ENCODE data around the gene TTL.
"Not testable (repeated sequence)": the region's sequence is repeated elsewhere in the genome, so short reads cannot be mapped to it uniquely, and the experiment has no call there.

TTL gene

DNA sequence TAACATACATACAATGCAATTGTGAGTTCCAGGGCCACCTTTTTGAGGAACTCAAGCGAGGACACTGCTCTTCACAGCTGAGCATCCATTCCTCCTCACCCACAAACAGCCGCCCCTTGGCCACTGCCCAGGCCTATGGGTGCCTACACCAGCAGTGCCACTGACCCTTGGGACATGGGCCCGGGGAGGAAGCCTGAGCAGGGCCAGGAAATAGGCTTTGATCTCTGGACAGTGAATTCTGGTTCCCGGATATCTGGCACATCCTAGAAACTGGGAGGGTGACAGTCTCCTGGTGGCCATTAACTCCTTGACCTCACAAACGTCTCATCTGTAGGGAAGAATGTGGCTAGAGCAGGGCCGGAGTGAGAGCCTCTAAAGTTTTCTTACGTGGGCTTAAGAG lies 5.5 kb upstream of the TTL start:
- no peak for DNase-seq

DNA sequence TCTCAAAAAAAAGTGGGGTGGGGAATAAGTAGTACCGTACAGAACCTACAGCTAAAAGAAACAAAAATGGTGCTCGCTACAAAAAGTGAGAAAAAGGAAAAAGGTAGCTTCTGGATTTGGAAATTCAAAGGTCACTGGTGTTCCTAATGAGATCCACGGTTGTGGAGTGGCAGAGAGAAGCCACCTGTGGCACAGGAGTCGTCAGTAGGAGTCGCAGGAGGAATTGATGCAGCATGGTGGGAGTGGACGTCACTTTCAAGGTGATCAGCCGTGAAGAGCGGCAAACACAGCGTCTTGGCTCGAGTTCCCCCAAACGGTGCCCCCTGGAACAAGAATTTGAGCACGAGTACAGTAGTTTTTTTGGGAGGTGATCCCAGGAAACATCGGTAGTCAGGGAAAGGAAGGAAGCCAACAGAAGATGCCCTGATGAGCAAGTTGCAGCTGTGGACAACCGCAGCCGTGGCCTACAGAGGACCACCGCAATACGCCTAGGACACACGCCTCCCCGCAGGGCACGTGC lies 1.4 kb upstream of the TTL start:
- no peak for DNase-seq

DNA sequence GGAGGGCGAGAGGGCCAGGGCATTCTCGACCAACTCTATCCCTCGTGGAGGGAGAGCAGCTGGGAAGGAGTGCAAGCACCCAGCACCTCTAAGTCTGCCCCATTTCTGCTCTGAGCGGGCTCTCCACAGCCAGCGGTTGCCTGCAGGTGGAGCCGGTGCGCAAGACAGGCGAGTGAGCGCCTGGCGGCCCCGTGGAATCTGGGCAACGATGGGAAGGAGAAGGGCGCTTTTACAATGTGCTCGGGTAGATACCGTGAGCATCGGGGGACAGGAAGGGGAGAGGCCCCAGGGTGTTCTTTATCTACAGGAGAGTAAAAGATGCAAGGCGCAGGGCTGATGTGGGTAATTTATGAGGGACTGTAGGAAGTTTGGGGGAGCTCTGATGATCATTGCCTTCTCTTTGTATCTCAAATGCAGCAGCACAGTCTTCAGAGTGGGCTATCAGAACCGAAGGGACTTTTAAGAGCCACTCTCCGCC lies 867 bp upstream of the TTL start:
- peak; percentile 77 to 91 (median 84) for DNase-seq

GRCh38 chr2:112482309-112483041 lies 519 bp downstream of the TTL start:
- peak; percentile 7 to 52 (median 30) for DNase-seq

DNA sequence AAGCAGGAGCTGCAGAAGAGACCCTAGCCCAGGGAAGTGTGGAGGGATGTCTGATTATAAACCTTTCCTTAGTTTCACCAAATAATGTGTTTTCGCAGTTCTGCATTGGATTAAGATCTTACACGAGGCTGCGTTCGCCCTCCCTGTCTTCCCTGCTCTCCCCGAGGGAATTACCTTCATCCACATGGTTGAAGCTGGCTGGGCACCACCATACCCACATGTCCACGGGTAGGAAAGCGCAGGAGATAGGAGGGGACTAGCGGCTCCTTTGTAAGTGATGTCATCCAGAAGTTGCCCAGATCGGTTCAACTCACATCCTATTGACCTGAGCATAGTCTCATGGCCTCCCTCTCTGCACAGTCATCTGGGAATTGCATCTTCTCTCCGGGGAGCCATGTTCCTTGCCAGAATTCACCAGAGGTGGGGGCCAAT lies 1.1 kb downstream of the TTL start:
- peak; percentile 13 to 47 (median 38) for DNase-seq

DNA sequence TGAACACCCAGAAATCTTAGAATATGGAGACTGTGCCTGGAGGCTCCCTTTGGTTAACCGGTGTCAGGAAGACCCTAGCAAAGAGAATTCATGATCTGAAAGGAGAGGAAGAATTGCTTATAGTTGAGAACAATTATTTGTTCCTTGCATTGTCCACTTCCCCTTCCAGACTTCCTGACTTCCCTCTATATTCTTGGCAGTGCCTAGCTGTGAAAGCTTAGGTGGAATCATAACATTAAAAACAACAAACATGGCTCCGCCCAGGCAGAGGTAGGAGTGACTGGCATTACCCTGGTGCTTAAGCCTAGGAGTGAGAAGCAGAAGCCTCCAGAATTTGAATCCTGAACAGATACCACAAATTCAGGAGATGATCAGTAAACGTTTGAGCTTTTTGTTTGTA lies 1.9 kb downstream of the TTL start:
- DNase-seq, result peak; percentile 34 to 58 (median 56)

DNA sequence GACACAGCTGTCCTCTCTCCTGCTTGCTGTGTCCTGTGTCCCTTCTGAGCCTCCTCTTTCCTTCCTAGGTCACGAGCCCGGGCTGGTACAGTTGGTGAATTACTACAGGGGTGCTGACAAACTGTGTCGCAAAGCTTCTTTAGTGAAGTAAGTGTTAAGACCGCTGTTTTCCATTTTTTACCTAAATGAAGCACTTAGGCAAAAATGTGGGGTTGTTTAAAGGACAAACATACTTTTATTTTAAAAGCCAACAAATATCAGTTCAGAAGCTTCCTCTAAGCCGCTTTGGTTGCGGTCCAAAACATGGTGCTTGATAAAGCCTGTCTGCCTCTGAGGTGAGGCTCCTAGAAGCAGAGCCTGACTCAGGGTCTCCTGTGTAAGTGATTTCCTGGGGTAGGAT lies 3.9 kb downstream of the TTL start:
- DNase-seq, result no peak

GRCh38 chr2:112486895-112487294 lies 4.9 kb downstream of the TTL start:
- DNase-seq, result no peak

DNA sequence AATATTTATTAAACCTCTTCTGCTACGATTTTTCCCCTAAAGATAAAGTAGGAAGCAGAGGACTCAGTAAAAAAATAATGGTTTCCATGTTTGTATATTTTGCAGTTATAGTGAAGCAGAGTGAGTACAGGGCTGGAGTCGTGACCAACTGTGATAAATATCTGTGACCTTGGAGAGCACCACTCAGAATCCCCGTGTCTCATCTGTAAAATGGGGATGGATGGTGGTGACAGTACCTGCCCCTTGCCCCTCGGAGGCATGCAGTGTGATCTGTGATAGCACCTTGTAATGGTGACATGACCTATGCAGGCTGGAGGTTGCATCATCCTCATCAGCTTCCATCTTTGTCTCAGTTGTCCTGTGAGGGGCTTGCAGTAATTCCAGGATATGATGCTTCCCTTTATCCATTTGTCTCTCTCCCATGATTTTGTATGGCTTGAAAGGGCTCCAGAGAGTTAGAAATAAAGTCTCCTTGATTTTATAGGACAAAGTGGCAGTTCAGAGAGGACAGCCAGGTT lies 5.5 kb downstream of the TTL start:
- DNase-seq, result no peak

DNA sequence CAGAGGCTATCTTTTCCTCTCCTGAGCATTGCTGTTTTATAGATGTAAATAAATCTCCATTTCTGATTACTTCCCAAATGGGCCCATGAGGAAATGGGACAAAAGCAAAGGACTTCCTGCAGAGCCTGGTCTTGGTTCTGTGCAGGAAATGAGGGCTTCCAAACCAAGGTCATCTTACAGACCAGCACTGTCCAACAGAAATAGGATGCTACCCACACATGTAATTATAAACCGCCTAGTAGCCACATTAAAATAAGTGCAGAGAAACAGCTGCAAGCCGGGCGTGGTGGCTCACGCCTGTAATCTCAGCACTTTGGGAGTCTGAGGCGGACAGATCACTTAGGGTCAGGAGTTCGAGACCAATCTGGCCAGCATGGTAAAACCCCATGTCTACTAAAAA lies 6.2 kb downstream of the TTL start:
- DNase-seq, result no peak

DNA sequence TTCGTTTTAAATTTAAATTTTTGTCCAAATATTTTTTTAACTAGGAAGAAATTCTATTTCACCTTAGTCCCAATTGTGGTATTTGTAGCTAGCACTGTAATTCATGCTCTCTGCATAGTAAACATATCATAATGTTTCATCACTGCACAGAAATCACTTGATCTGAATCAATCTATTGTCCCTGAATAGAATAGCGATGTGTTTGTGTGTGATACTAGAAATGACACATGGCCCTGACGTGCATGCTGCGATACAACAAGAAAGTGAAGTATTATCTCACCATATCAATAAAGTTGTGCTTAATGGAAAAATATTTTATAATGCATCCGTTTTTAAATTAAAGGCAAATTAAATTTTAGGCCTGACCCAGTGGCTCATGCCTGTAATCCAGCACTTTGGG lies 10.0 kb downstream of the TTL start:
- DNase-seq, result no peak

DNA sequence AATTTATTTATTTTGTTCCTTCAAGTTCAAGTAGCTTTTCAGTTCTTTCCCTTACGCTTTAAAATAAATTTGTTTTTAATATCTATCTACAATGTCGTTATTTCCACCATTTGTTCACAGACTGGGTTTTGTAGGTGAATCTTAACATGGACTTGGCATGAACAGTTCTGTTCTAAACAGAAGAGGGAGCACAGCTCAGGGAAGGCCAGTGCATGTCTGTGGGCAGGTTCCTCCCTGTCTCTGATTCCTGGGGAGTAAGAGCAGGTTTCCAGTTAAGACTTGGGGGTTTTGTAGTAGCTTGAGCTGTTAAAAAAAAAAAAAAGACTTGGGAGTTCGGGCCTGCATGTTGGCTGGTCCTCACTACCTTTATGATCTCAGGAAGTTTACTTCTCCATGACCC lies 11.1 kb downstream of the TTL start:
- DNase-seq, result no peak

GRCh38 chr2:112493858-112494648 lies 12.1 kb downstream of the TTL start:
- DNase-seq, result no peak

- DNase-seq, result no peak
Measured at GRCh38 chr2:112494828-112495227, 12.9 kb downstream of the TTL start.

- DNase-seq, result not testable (repeated sequence)
Measured at GRCh38 chr2:112495878-112496277, 13.9 kb downstream of the TTL start.

- peak; percentile 57 to 70 (median 60) for DNase-seq
Measured at GRCh38 chr2:112500850-112501484, 19.0 kb downstream of the TTL start.

- not testable (repeated sequence) for DNase-seq
Measured at GRCh38 chr2:112509239-112509998, 27.5 kb downstream of the TTL start.

GRCh38 chr2:112516801-112517200 lies 34.8 kb downstream of the TTL start:
- DNase-seq, result no peak

DNA sequence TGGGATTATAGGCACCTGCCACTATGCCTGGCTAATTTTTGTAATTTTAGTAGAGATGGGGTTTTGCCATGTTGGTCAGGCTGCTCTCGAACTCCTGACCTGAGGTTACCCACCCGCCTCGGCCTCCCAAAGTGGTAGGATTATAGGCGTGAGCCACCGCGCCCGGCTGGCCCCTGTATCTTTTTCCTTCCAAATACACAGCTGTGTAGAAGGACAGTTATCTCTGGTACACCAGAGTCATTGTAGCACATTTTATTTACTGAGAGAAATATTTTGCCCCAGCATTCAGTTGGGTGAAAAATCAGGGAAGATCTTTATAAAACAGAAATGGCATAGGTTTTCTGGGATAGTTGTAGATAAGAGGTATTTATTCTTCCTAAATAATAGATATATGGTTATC lies 36.9 kb downstream of the TTL start:
- no peak for DNase-seq

GRCh38 chr2:112519506-112519905 lies 37.5 kb downstream of the TTL start:
- DNase-seq, result no peak

DNA sequence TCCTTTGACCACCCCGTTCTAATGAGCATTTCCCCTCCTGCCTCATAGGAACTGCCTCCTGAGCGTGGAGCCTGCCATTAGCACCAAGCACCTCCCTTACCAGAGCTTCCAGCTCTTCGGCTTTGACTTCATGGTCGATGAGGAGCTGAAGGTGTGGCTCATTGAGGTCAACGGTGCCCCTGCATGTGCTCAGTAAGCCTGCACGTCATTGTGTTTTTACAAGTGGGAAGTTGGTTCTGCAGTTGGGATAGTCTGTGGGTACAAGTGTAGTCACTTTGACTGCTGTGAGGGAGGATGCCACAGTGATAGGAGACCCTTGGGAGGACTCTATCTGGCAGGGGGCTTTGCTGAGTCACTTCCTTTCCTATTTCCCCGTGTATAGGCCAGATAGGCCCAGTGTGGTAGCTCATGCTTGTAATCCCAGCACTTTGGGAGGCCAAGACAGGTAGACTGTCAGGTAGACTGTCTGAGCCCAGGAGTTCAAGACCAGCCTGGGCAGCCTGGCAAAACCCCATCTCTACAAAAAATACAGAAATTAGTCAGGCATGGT lies 38.4 kb downstream of the TTL start:
- no peak for DNase-seq

DNA sequence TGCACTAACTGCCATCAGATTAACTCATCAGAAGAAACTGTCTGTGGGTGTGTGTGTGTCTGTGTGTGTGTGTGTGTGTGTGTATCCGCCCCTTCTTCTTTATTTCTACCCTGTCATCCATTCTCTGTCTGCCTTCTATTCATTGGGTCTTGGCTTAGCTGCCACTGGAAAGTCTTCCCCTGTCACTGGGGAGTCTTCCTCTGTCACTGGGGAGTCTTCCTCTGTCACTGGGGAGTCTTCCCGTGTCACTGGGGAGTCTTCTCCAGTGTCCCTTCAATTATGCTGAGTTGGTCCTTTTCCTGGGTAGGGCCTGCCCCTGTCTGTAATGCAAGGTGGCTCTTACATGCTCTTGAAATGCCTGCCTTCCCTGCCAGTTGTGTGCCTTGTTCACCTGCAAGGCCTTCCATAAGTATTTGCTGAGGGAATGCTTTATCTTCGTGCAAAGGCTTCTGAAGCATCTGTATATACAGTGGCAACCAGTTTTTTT lies 41.4 kb downstream of the TTL start:
- no peak for DNase-seq

All from suppressor macrophage (primary cell).